Measurements from ENCODE around the gene BLOC1S1. TPM values are rescaled to one million over a fixed set of nuclear protein-coding genes. Genes with fewer than 3 reads are reported as not detected.
A peak's percentile ranks its signal among the peaks of the same experiment; 100 is the strongest.
"Not testable (repeated sequence)": the region's sequence is repeated elsewhere in the genome, so short reads cannot be mapped to it uniquely, and the experiment has no call there.

BLOC1S1 gene
- total RNA-seq, 1 donor from 2014 or later = 78.9 TPM

- peak; percentile 76 for DNase-seq
Observed at GRCh38 chr12:55745361-55746173, 29.7 kb downstream of the BLOC1S1 start.

DNA sequence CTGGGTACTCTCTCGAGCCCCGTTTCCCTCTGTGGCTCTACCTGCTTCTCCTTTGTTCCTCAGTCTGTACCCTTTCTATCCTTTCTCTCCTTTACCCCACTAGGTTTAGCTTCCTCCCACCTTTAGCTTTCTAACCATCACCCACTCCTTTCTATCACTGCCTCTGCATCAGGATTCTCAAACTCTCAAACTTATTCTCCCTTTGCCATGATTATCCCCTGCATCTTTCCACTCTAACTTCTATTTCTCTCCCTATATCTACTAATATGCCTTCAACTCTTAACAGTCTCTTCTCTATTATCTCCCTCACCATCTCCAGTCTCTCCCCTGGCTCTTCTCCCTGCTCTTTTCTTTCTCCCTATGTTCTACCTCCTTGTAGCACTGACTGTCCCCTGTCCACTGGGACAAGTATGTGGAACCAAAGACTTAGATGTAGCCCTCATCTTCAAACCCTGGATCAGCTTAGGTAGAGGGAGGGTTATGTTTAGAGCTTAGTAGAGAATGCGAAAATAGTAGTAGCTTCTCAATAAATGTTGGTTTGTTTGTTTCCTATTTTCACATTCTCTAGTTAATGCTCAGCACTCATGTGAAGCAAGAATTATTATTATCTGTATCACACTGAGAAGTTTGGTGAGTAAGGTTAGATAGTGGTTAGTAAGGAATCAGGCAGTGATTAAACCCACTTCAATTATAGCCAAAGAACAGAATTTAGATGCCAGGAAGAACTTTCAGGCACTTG, 30.5 kb downstream of the BLOC1S1 start:
- no peak for DNase-seq

DNA sequence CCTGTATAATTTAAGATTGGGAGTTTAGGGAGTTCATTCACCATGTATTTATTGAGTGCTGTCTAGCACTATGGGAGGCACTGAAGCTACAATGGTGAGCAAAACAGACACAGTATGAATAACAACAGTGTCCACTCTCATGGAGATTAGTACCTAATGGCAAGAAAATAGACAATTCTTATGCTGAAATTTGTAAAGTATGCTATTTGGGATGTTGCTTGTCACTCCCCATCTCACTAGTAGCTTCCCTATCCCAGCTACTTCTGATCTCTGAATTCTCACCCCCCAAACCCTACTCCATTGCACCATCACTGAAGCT, 31.0 kb downstream of the BLOC1S1 start:
- no peak for DNase-seq

DNA sequence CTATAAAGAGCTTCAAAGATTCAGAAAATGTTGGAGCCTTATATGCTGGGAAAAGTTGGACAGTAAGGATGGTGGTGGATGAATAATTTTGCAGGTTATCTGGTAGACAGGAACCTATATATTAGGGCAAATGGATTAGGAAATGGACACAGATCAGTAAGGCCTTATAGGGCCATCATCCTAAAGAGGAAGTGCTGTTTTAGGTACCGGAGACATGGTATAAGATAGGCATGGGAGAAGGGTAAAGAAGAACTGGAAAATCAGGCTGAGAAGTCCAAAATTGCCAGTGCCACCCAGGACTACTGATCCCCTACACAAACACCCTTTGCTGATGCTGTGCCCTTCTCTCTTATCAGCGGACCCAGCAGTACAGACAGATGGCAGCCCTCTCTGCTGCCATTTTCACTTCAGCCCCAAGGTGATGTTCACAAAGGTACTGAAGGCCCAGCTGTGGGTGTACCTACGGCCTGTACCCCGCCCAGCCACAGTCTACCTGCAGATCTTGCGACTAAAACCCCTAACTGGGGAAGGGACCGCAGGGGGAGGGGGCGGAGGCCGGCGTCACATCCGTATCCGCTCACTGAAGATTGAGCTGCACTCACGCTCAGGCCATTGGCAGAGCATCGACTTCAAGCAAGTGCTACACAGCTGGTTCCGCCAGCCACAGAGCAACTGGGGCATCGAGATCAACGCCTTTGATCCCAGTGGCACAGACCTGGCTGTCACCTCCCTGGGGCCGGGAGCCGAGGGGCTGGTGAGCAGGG, 32.6 kb downstream of the BLOC1S1 start:
- no peak for DNase-seq

- no peak for DNase-seq
Observed at GRCh38 chr12:55755246-55755645, 39.4 kb downstream of the BLOC1S1 start.

- no peak for DNase-seq
Observed at GRCh38 chr12:55757701-55758100, 41.9 kb downstream of the BLOC1S1 start.

- DNase-seq = not testable (repeated sequence)
Observed at GRCh38 chr12:55758575-55758974, 42.7 kb downstream of the BLOC1S1 start.

GRCh38 chr12:55760663-55761062, 44.8 kb downstream of the BLOC1S1 start:
- no peak for DNase-seq

DNA sequence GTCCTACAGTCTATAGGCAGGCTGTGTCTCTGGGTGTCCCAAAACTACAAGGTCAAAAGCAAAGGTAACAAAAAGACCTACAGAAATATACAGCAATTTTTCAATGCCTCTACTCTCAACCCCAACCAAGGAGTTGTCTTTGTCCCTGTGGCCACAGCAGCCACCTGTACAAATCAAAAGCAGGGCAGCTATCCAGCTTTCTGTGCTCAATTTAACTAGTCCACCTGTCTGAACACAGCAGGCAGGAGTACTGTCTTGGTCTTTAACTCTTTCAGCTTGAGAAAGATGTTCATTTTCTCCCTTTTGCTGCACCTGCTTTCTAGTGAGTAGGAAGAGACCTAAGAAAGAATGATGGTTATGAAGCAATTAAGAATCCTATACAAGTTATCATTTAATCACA, 46.8 kb downstream of the BLOC1S1 start:
- DNase-seq = no peak

DNA sequence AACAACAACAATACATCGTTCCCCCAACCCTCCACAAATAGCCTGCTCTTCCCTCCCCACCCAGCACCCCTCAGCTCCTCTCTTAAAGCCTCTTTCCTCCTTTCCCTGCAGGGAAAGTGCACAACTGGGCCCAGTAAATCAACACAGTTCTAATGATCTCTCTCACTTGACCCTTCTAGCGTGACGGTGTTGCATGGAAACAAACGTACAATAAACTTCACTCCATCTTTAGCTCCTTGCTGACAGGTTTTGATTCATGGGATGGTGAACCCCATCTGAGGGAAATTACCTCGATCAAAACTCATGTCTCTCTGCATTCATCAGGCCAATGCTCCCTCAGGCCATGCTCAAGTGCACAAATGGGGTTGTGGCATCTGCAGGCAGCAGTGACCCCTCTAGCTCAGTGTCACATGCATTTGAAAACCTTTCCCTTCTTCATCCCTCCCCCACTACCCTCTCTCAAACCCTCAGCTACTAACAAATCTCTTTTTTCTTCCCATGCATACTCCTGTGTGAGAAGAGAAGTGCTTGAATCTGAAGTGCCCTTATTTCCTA, 50.0 kb downstream of the BLOC1S1 start:
- DNase-seq = no peak

DNA sequence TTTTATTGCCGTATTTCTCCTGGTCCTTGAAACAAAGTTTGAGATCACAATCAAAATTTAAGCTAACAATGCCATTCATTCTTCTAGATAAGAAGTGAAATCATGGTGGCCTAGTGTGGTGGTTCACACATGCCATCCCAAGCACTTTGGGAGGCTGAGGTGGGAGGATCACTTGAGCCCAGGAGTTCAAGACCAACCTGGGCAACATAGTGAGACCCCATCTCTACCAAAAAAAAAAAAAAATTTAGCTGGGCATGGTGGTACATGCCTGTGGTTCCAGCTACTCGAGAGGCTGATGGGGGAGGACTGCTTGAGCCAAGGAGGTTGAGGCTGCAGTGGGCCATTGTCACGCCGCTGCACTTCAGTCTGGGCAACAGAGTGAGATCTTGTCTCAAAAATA, 51.3 kb downstream of the BLOC1S1 start:
- DNase-seq = no peak

Small RNA genes within 50 kb of the gene (small RNA-seq; reads per million reads assigned to genes)
- gene AC009779.1 (ENCODE audit: low replicate concordance) (not detected), gene RF00017 (ENCODE audit: low replicate concordance) (not detected)

Other genes starting within 250 kb of the BLOC1S1 start
- not detected for gene OR6C70, start 245.9 kb upstream of the BLOC1S1 start, total RNA-seq
- not detected for gene OR6C68, start 223.7 kb upstream of the BLOC1S1 start, total RNA-seq
- gene OR6C4, start 166.4 kb upstream of the BLOC1S1 start, total RNA-seq = not detected
- not detected for gene OR2AP1, start 143.6 kb upstream of the BLOC1S1 start, total RNA-seq
- not detected for gene OR10P1, start 79.2 kb upstream of the BLOC1S1 start, total RNA-seq
- gene ITGA7, start 8.1 kb upstream of the BLOC1S1 start, total RNA-seq = 278 TPM
- 18.8 TPM for gene RDH5, start 4.3 kb downstream of the BLOC1S1 start, total RNA-seq
- gene CD63, start 13.0 kb downstream of the BLOC1S1 start, total RNA-seq = 710 TPM
- 4.5 TPM for gene GDF11, start 27.1 kb downstream of the BLOC1S1 start, total RNA-seq
- 51.6 TPM for gene SARNP, start 101.7 kb downstream of the BLOC1S1 start, total RNA-seq
- 5.4 TPM for gene ORMDL2, start 102.0 kb downstream of the BLOC1S1 start, total RNA-seq
- 37.4 TPM for gene DNAJC14, start 113.5 kb downstream of the BLOC1S1 start, total RNA-seq
- 1.5 TPM for gene MMP19, start 126.9 kb downstream of the BLOC1S1 start, total RNA-seq
- 15.5 TPM for gene PYM1, start 211.8 kb downstream of the BLOC1S1 start, total RNA-seq
- gene DGKA, start 215.1 kb downstream of the BLOC1S1 start, total RNA-seq = 50.5 TPM
- 2.1 TPM for gene PMEL, start 250.0 kb downstream of the BLOC1S1 start, total RNA-seq

Data from tongue (tissue), 3 donors.